ENCODE measurements around the gene SLC35F5.
"Not testable (repeated sequence)": the region's sequence is repeated elsewhere in the genome, so short reads cannot be mapped to it uniquely, and the experiment has no call there.

Gene SLC35F5

DNA sequence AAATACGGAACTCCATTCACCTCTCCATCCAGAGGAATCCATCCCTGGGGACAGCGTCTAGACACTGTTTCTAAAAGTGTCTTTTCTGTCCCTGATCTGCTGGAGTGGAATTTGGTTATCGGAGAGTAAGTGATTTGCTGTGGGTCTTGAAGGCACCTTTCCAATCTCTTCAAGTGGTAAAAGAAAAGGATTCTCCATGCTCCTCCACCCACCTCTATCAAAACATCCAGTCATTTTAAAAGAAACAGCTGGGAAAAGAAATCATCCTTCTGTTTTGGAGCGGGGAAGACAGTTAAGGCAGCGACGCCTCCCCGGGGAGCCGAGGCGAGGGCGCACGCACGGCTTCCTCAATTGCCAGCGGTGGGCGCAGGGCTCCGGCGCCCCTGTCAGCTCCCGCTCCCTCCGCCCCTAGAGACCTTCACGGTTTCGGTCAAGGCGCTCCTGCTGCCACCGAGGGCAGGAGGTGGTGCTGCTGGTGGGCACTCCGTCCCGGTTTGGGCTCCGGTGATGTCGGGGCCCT, 547 bp downstream of the SLC35F5 start:
- DNase-seq = no peak

DNA sequence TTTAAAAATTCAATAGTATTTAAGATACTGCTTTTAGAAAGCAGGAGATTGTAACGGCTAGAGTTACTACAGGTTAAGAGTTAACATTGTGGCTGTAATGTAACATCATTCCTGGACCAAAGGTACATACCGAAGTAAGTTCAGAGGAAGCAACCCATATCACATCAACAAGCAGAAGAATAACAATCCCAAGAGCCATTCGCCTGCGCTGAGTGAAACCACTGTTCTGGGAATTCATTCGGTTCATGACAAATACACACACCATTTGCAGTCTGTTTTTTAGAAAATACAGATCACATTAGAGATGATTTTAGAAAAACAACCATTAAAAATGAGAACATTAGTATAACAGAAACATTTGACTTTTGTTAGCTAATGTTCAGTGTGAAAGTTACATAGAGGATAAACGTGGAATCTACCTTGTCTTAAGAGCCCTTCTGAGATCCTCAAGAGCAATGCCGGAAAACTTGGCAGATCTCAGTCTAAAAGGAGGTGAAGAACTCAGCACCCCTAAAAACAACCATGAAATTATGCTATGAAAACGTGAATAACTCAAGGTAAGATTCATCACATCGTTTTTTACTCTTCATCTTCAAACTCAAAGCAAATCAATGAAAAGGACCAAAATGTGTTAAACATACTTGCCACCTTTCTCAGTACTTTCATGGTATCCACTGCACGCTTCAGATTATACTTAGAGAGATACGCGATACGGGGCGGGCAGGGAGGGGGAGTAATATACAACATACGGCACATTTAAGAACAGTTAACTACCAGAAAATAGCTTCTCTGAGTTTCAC, 1.2 kb downstream of the SLC35F5 start:
- no peak for DNase-seq

GRCh38 chr2:113754160-113754559, 2.3 kb downstream of the SLC35F5 start:
- no peak for DNase-seq

DNA sequence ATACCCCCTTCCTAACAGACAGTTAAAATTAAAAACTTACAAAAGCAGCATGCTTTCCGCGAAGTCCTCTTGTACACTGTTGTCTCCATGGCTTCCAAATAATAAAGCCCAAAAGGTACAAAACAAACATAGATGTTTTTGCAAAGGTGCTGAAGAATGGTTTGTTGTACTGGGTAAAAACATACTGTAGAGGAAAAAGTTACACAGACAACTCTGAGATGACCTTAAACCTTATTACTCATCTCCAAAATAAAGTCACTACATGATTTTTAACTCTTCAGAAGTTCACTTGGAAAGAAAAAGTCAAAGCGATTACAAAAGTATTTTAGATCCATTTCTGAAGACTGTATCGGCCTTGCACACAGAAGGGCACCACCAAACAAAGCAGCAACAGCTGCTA, 6.1 kb downstream of the SLC35F5 start:
- no peak for DNase-seq

GRCh38 chr2:113741091-113741490, 15.4 kb downstream of the SLC35F5 start:
- DNase-seq = no peak

GRCh38 chr2:113739849-113740248, 16.6 kb downstream of the SLC35F5 start:
- DNase-seq = no peak

- DNase-seq = no peak
Measured at GRCh38 chr2:113734185-113734584, 22.3 kb downstream of the SLC35F5 start.

GRCh38 chr2:113724010-113724409, 32.4 kb downstream of the SLC35F5 start:
- no peak for DNase-seq

GRCh38 chr2:113723411-113723810, 33.0 kb downstream of the SLC35F5 start:
- DNase-seq = no peak

- no peak for DNase-seq
Measured at GRCh38 chr2:113720167-113720566, 36.3 kb downstream of the SLC35F5 start.

DNA sequence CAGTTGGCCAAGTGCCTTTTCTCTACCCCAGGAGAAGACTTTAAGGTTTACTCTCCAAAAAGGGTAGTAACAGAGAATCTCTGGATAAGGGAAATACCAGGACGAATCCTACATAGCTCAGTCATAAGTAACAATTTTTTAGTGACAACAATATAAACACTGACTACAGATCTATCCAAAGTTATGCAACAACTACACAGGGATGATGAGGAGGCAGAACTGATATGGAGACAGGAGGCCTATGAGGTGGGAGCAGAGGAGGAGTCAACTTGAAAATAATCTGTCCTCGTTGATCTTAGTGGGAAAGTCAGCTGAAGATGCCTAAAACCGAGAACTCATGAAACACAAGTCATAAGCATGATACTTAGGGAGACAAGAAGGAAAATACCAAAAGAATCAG, 40.2 kb downstream of the SLC35F5 start:
- no peak for DNase-seq

DNA sequence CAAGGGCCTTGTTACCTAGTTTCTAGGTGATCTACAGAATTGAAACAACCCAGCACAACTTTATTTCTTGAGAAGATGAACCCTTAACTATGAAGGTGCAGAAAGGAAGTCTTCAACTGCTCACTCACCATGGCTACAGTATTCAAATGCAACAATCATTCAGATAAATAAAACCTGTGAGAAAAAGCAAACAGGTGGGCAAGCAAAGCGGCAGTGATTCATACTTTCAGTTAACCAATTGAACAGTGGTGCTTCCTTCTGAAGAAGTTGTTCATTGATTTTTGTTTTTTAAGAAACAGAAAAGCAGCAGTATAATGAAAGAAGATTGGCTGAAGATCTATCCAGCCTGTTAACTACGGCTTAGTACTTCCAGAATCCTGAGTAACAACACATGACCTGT, 43.5 kb downstream of the SLC35F5 start:
- no peak for DNase-seq

GRCh38 chr2:113711851-113712250, 44.6 kb downstream of the SLC35F5 start:
- no peak for DNase-seq

GRCh38 chr2:113709022-113709421, 47.4 kb downstream of the SLC35F5 start:
- no peak for DNase-seq

- DNase-seq = no peak
Measured at GRCh38 chr2:113707106-113707505, 49.3 kb downstream of the SLC35F5 start.

- no peak for DNase-seq
Measured at GRCh38 chr2:113705982-113706523, 50.4 kb downstream of the SLC35F5 start.

- not testable (repeated sequence) for DNase-seq
Measured at GRCh38 chr2:113704300-113704993, 52.0 kb downstream of the SLC35F5 start.

DNA sequence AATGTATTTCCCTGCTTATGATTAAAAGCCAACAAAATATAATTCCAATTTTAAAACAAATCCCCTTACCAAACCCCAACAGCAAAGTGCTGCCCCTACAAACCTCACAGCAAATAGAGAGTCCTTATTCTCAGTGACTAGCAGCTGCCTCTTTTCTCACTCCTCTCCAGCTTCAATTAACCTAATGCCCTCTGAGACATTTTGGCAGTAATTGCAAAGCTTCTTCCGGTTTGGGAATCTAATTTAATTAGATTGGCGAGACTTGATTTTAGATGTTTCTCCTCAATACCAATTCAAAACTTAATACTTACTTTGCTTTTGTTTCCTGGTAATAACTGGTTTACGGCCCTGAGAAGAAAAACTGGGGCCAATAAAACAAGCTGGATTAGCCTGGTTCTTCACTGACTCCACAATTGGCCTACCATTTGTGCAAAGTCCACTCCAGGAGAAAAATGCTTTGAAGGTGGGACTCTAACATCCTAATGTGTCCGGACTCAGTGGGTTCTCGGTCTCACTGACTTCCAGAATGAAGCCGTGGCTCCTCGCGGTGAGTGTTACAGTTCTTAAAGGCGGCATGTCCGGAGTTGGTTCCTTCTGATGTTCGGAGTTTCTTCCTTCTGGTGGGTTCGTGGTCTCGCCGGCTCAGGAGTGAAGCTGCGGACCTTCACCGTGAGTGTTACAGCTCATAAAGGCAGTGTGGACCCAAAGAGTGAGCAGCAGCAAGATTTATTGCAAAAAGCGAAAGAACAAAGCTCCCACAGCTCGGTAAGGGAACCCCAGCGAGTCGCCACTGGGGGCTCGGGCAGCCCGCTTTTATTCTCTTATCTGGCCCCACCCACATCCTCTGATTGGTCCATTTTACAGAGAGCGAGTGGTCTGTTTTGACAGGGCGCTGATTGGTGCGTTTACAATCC, 52.8 kb downstream of the SLC35F5 start:
- DNase-seq = no peak

DNA sequence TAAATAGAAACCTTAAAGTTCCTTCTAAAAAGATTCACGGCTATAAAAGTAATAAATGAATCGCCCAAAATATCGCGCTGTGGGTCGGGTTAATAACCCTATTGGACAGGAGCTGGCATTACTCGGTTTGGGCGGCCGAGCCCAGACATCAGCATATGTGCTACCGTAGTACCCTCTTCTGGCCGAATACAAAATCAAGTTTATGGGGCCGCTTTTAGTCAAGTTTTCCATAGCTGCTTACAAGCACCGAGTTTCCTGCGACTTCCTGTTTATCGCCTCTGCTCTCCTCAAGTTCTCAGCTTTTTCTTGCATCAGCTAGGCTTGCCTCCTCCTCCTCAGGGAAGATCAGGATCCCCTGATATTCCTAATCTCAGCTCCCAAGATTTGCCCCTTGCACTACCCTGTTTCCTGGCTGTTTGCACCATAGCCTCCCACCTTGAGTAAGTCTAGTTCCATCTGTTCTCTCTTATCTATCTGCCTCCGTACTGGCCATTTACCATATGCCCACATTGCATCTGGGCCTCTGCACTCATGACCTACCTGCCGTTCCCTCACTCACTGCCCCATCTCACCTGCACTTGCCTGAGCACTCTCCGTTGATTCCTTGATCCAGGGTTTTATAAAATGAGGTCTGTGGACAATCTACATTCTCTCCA, 56.1 kb downstream of the SLC35F5 start:
- DNase-seq = no peak

DNA sequence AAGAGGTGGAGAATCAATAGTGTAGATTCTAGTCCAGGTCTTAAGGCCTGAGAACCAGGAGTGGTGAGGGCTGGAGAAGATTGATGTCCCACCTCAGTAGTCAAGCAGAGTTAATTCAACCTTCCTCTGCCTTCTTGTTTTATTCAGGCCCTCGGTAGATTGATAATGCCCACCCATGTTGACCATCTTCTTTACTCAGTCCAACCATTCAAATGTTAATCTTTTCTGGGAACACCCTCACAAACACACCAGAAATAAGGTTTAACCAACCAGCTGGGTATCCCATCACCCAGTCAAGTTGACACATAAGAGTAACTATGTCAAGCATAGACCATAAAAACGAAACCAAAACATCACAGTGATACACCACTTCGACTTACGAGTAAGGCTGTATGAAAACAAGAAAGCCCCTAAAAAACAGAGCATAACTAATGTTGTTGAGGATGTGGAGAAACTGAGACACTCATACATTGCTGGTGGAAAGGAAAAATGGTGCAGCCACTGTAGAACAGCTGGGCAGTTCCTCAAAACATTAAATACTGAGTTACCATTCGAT, 57.5 kb downstream of the SLC35F5 start:
- no peak for DNase-seq

DNA sequence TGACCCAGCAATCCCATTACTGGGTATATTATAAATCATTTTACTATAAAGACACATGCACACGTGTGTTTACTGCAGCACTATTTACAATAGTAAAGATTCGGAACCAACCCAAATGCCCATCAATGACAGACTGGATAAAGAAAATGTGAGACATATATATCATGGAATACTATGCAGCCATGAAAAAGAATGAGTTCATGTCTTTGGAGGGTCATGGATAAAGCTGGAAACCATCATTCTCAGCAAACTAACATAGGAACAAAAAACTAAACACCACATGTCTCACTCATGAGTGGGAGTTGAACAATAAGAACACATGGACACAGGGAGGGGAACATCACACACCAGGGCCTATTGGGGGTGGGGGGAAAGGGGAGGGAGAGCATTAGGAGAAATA, 58.2 kb downstream of the SLC35F5 start:
- not testable (repeated sequence) for DNase-seq

- no peak for DNase-seq
Measured at GRCh38 chr2:113697516-113697915, 58.9 kb downstream of the SLC35F5 start.

Data from activated CD4-positive, alpha-beta T cell treated with anti-CD3 and anti-CD28 coated beads for 1 hour (primary cell).